Hypothalamus (tissue), 51 donors: ENCODE data around the gene C16orf96.

ENCODE experiments used
- DNase-seq, 51 donors: peaks; one replicate each; lab custom pipeline; 2025; lab: John Stamatoyannopoulos, UW

C16orf96 gene

GRCh38 chr16:4556112-4556511 lies at the start of gene C16orf96:
Gene C16orf96, plus strand, starts transcription at chr16:4556340. Its CDS starts 150 bp downstream, at chr16:4556490.
- DNase-seq, result no peak

GRCh38 chr16:4506450-4506849 lies 49.7 kb upstream of the C16orf96 start:
- peak in 34 of 51 donors; percentile 13 to 79 (median 48) for DNase-seq

DNA sequence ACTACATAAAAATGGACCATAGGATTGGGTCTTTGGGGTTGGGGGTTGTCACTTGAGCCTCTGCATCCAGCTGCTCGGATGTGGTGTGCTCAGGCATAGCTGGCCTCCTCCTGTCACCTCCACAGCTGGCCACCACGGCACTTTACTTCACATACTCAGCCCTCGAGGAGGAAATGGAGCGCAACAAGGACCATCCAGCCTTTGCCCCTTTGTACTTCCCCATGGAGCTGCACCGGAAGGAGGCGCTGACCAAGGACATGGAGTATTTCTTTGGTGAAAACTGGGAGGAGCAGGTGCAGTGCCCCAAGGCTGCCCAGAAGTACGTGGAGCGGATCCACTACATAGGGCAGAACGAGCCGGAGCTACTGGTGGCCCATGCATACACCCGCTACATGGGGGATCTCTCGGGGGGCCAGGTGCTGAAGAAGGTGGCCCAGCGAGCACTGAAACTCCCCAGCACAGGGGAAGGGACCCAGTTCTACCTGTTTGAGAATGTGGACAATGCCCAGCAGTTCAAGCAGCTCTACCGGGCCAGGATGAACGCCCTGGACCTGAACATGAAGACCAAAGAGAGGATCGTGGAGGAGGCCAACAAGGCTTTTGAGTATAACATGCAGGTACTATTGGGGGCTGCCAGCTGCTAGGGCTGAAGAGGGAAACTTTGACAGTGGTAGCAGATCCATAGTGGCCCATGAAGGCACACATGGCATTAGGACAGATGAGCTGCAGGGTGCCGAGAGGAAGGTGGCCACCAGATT lies 48.4 kb upstream of the C16orf96 start:
- DNase-seq, result no peak

GRCh38 chr16:4508806-4509205 lies 47.3 kb upstream of the C16orf96 start:
- no peak for DNase-seq

GRCh38 chr16:4509420-4509819 lies 46.7 kb upstream of the C16orf96 start:
- no peak for DNase-seq

DNA sequence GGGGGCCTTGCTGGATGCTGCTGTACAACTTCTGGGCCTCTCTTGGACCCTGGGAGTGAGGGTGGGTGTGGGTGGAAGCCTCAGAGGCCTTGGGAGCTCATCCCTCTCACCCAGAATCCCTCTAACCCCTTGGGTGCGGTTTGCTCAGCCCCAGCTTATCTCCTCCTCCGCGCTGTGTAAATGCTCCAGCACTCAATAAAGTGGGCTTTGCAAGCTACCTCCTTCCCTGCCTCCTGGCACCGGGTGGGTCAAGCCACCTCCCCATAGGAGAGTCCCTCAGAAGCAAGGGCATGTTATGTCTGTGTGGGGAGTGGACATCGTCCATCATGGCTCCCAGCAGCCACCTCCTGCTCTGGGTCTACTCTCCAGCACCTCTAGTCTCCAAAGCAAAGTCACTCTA lies 46.0 kb upstream of the C16orf96 start:
- DNase-seq, result no peak

DNA sequence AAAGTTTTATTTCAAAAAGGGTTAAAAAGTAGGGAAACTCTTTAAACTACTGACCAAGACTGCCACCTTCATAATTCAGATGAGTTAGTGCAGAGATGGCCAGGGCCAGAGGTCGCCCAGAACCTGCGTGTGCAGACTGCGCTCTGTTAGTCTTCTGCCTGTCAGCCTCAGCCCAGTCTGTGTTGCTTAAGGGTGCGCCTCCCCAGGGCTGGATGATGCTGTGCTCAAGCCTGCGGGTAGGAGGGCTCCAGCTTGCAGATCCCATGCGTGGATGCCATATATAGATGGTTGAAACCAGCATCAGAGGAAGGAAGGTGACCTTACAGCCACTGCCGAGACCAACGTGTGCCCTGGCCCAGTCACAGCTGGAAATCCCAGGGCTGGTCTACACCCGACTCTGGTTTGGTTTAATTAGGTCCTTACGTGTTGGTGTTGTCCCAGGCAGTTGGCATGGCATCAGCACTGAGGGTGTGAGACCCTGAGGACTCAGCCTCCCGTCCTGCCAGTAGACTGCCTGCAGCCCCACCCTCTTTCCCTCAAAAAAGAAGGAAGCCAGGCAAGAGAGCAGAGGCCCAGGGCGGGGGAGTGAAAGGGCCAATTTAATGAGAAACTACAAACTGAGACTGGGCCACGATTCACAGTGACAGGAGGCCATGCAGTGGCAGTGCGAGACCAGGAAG lies 45.3 kb upstream of the C16orf96 start:
- no peak for DNase-seq

- peak in 31 of 51 donors; percentile 18 to 64 (median 45) for DNase-seq
Measured at GRCh38 chr16:4511441-4512082, 44.6 kb upstream of the C16orf96 start.

GRCh38 chr16:4512473-4512872 lies 43.7 kb upstream of the C16orf96 start:
- peak in 1 of 51 donors; percentile 67 for DNase-seq

- peak in 3 of 51 donors; percentile 22 to 51 (median 32) for DNase-seq
Measured at GRCh38 chr16:4513086-4513860, 42.9 kb upstream of the C16orf96 start.

DNA sequence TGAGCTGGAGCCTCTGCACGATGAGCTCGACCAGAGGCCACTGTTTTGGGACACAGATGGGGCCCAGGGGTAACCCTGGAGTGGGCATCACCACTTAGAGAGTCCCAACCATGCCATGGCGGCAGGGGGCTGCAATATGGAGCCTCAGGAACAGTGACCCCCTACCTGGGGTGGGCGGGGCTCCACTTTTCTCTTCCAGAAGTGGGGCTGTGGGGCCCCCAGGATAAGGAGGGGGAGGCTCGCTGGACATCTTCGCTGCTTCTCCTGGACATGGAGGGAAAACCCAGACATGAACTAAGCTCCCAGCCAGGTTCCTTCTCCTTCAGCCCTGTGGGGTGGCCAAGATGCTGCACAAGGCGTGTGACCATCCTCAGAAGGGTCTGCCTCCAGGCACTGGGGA lies 42.3 kb upstream of the C16orf96 start:
- DNase-seq, result no peak

DNA sequence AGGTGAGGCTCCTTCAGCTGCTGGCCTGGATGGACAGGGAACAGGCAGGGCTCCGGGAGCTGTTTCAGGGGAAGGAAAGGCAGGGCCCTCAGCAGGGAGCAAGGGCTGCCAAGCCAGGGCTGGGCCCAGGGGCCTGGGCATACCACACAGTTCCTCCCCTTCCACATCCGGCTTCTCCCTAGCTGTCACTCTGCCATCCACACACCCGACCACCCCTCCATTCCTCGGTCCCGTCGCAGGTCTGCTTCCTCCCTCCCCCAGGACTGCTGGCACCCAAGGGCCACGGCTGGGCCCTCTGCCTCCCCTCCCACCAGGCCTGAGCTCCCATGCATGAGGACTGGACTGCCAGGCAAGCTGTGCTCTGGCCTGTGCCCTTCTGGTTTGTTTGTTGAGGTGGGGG lies 41.5 kb upstream of the C16orf96 start:
- no peak for DNase-seq

DNA sequence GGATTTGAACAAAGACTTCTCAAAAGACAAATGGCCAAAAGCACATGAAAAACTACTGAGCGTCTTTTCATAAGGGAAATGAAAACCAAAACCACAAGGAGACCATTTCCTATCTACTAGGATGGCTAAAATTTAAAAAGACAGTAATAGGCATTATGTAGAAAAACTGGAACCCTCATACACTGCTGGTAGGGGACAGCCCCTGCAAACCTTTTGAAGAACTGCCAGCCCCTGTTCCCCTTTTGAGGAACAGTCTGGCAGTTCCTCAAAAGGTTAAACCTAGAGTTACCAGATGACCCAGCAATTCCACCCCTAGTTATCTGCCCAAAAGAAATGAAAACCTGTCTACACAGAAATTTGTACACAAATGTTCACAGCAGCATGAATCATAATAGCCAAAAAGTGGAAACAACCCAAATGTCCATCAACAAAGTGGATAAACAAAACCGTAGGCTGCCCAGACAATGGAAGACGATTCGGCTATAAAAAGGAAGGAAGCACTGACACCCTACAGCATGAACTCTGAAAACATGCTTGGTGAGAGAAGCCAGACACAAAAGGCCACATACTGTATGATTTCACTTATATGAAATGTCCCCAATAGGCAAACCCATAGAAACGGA lies 40.4 kb upstream of the C16orf96 start:
- peak in 1 of 51 donors; percentile 42 for DNase-seq

DNA sequence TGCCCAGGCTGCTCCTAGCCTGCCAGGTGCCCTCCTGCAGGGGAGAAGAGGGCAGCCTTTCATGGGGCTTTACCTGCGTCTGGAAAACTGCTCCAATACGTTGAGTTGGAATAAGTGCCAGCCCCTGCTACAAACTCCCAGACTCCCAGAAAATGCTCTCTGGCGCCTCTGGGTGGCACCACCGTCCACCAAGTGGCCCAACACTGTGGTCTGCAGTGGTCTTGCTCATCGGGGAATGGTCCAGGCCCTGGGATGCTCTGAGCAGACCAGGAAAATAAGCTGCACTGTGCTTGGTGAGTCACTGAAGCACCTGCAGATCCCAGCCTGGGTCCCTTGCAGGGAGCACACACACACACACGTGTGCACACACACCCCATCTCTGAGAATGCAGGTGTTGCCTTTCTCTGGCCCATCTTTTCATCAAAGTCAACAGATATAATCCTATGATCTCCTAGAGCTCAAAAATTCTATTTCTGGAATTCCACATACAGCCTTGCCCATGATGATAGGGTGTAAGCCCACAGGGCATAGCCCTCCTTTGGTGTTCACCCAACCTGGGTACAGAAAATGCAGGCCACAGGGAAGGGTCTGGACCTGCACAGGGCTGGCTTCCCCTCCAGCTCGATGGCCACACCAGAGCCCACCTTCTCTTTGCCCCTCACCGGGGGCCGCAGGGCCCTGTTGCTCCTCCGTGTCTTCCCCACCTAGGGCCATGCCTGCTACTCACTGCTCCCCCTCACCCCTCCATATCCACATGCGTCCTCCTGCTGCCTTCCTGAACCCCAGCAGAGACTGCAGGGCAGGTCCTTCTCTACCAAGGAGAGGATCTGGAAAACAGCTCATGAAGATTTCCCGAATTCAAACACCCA lies 38.1 kb upstream of the C16orf96 start:
- DNase-seq, result peak in 21 of 51 donors; percentile 8 to 56 (median 35)

- DNase-seq, result no peak
Measured at GRCh38 chr16:4519274-4520058, 36.7 kb upstream of the C16orf96 start.

- no peak for DNase-seq
Measured at GRCh38 chr16:4520913-4521312, 35.2 kb upstream of the C16orf96 start.

DNA sequence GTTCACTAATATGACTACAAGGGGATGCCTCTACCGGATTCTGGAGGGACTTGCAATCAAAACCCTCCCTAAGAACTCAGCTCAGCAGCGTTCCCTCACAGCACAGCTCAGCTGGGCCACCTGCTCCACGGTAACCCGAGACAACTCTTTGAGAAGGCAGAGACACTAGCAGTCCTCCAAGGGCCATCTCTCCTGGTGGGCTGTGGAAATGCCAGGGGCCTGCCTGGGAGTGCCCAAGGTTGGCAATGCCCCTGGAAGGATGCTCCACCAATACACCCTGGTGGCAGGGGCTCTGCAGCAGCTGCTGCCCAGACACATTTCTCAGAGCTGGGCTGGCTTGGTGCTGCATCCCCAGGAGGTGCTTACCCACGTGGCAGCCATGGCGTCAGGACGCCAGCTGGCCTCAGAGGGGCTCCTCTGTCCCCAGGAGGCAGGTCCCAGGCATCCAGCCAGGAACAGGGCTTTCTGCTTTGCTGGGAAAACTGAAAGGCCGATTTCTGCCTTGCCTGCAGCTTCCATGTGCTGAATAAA lies 34.0 kb upstream of the C16orf96 start:
- DNase-seq, result peak in 50 of 51 donors; percentile 20 to 94 (median 79)

DNA sequence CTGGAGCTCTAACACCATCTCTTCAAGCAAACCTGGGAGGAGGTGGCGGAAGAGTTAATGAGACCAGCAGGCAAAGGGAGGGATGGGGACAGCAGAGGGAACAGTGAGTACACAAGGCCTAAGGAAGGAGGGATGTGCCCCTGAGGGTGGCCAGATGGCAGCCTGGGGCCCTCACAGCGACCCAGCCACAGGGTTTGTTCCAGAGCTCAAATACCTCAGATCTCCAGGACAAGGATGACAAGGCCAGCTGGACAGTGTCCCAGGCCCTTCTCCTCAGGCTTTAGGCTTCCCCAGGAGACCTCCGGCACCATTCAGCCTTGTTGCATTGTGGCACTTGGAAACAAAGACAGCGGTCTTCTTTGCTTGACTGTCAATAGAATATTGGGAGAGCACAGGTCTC lies 32.5 kb upstream of the C16orf96 start:
- peak in 16 of 51 donors; percentile 26 to 65 (median 34) for DNase-seq
